Muscle layer of duodenum (tissue), 2 donors: ENCODE data around the gene LGALS12.

Experiments used
- H3K27ac ChIP-seq: one replicate; pipeline ENCODE4 v1.7.0; 2013; ENCODE audit warnings: mild to moderate bottlenecking, low read length
- H3K27me3 ChIP-seq: one replicate; pipeline ENCODE4 v1.7.0; 2013; ENCODE audit warnings: low read depth, mild to moderate bottlenecking, control low read depth, low read length
- H3K36me3 ChIP-seq, 2 donors: one replicate each; pipeline ENCODE4 v1.7.0; 2013; ENCODE audit warnings: low read length in 2 of 2, control low read depth in 1 of 2, mild to moderate bottlenecking in 1 of 2; ENCODE audit not compliant: insufficient read depth in 2 of 2, control insufficient read depth in 1 of 2
- H3K4me1 ChIP-seq, 2 donors: one replicate each; pipeline ENCODE4 v1.7.0; 2013; ENCODE audit warnings: low read length in 2 of 2, mild to moderate bottlenecking in 2 of 2, control low read depth in 1 of 2, moderate library complexity in 1 of 2; ENCODE audit not compliant: insufficient read depth in 2 of 2, control insufficient read depth in 1 of 2
- H3K4me3 ChIP-seq, 2 donors: one replicate each; pipeline ENCODE4 v1.7.0; 2013; ENCODE audit warnings: low read length in 2 of 2, low read depth in 1 of 2, mild to moderate bottlenecking in 1 of 2
- H3K9me3 ChIP-seq, 2 donors: one replicate each; pipeline ENCODE4 v1.7.0; 2013; ENCODE audit warnings: low read length in 2 of 2, control low read depth in 1 of 2, mild to moderate bottlenecking in 1 of 2; ENCODE audit not compliant: control insufficient read depth in 1 of 2
- donor health status: healthy.

The LGALS12 gene

GRCh38 chr11:63504933-63505586, 824 bp upstream of the LGALS12 start:
- Histone ChIP-seq H3K27ac (no peak overlapping the region), H3K27me3 (no peaks in the 10 kb centered on the region), H3K9me3 (peaks cover 0 to 7% of the 10 kb centered on the region in 2 donors), H3K4me3 (no peak overlapping the region), H3K36me3 (no peaks in the 10 kb centered on the region), H3K4me1 (peaks cover 0 to 7% of the 10 kb centered on the region in 2 donors)

DNA sequence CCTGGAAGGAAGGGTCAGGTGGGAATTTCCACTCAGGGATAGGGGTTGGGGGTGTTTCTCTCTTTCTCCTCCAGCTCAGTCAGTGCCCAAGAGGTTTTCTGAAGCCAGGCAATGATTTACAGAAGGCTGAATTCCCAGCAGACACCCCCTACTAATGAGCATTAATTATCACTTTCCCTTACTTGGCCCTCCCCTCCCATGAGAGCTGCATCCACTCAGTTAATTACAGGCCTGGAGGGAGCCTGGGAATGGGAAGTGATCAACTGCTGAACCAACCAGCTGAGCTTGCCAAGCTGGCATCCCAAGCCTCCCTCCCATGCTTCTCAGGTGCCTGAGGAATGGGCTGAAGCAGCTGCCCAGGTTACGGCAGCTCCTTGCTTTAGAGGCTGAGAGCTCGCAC, 992 bp downstream of the LGALS12 start:
- no peak overlapping the region for H3K27ac ChIP-seq

GRCh38 chr11:63507511-63507910, 1.6 kb downstream of the LGALS12 start:
- Histone ChIP-seq H3K27me3 (no peaks in the 10 kb centered on the region), H3K4me3 (no peak overlapping the region), H3K9me3 (no peaks in the 10 kb centered on the region), H3K36me3 (no peaks in the 10 kb centered on the region), H3K4me1 (peaks cover 0 to 7% of the 10 kb centered on the region in 2 donors), H3K27ac (no peak overlapping the region)

More for the DNA sequence above, 992 bp downstream of the LGALS12 start:
- Histone ChIP-seq H3K4me1 (peaks cover 0 to 7% of the 10 kb centered on the region in 2 donors), H3K9me3 (no peaks in the 10 kb centered on the region), H3K27me3 (no peaks in the 10 kb centered on the region), H3K36me3 (no peaks in the 10 kb centered on the region), H3K4me3 (no peak overlapping the region)

DNA sequence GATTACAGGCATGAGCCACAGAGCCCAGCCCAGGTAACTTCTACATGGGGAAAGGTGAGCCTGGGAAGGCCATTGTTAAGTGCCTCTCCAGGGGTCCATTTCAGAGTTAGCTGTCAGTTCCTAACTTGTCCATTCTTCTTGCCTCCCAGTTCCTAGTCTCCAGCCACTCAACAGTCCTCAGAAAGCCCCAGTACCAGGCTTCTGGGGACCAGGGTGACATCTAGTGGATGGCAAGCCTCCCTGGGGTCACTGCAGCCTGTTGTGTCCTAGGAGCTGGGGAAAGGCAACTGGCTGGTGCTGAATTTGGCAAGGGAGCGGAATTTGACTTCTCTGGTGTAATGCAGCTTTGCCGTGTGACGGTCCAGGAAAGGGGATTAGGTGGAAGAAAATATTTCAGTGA, 2.1 kb downstream of the LGALS12 start:
- H3K27me3 ChIP-seq: no peaks in the 10 kb centered on the region
- H3K36me3 ChIP-seq: no peaks in the 10 kb centered on the region
- no peak overlapping the region for H3K27ac ChIP-seq
- H3K4me3 ChIP-seq: no peak overlapping the region
- H3K4me1 ChIP-seq: peaks cover 0 to 7% of the 10 kb centered on the region in 2 donors
- H3K9me3 ChIP-seq: no peaks in the 10 kb centered on the region

DNA sequence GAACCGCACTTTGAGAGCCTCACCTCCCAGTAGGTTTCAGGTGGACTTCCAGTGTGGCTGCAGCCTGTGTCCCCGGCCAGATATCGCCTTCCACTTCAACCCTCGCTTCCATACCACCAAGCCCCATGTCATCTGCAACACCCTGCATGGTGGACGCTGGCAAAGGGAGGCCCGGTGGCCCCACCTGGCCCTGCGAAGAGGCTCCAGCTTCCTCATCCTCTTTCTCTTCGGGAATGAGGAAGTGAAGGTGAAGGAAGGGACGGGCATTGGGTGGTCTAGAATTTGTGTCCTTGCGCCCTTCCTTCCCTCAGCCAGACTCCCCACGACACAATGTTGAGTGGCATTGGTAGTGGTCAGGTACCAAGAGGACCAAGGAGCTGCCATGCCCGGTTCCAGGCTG, 2.9 kb downstream of the LGALS12 start:
- Histone ChIP-seq H3K27me3 (no peaks in the 10 kb centered on the region), H3K9me3 (no peaks in the 10 kb centered on the region), H3K27ac (no peak overlapping the region), H3K4me1 (peaks cover 0 to 7% of the 10 kb centered on the region in 2 donors), H3K4me3 (no peak overlapping the region), H3K36me3 (no peaks in the 10 kb centered on the region)

DNA sequence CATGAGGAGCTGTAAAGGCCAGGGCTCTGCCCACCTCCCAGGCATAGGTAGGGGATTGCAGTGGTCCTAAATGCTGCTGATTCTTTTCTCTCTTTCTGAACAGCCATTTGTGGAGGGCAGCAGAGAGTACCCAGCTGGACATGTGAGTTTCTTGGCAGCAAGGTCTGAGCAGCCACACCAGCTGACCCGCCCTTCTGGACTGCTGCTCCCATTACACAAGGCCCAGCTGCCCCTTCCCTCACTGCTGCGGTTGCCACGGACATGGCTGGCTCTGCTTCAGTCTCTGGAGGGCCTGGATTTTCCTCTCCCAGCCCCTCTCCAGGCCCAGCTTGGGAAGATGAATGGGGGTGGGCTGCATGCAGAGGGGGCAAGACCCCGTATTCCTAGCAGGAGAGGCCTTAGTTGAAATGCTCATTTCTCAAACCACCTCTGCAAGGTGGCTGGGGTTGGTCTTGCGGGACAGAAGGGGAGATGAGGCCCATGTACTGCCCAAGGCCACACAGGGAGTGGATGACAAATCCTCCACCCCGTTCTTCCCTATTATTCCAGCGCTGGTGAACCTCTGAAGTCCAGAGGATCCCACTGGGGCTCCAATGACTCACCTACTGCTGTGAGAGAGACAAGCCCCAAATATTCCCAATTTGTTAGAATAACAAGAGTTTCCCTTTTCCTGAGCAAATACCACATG, 4.6 kb downstream of the LGALS12 start:
- H3K4me3 ChIP-seq: no peak overlapping the region

DNA sequence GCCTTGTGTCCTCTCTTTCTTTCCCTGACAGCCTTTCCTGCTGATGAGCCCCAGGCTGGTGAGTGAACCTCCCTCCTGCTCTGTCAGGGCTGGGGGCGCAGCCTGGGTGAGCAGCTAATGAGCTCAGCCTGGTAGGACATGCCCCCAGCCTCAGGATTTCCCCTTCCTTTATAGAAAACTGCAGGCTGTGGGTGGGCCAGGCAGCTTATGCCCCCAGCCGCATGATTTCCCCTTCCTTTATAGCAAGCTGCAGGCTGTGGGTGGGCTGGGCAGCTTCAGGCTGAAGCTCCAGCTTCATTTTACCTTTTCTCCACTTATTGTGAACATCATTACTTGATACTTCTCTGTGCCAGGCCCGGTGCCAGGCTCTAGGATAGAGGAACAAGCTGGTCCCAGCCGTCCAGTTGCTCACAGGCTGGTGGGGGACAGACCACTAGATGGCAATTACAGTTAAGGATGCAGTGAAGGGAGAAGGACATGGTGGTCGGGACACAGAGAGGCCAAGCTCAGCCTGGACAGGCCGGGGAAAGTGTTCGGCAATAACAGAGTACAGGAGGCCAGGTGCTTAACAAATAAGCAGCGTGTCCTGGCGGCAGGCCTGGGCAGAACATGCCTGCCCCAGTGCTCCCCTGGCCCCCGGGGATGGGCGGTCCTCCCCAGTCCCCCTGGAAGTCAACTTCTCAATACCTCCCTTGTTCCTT, 5.3 kb downstream of the LGALS12 start:
- H3K27me3 ChIP-seq: no peaks in the 10 kb centered on the region
- H3K4me1 ChIP-seq: no peaks in the 10 kb centered on the region
- H3K27ac ChIP-seq: no peak overlapping the region
- H3K9me3 ChIP-seq: no peaks in the 10 kb centered on the region
- H3K4me3 ChIP-seq: no peak overlapping the region
- H3K36me3 ChIP-seq: no peaks in the 10 kb centered on the region

More for the DNA sequence above, 4.6 kb downstream of the LGALS12 start:
- H3K36me3 ChIP-seq: no peaks in the 10 kb centered on the region
- peaks cover 0 to 1% of the 10 kb centered on the region in 2 donors for H3K4me1 ChIP-seq
- no peaks in the 10 kb centered on the region for H3K9me3 ChIP-seq
- no peaks in the 10 kb centered on the region for H3K27me3 ChIP-seq
- H3K27ac ChIP-seq: no peak overlapping the region

DNA sequence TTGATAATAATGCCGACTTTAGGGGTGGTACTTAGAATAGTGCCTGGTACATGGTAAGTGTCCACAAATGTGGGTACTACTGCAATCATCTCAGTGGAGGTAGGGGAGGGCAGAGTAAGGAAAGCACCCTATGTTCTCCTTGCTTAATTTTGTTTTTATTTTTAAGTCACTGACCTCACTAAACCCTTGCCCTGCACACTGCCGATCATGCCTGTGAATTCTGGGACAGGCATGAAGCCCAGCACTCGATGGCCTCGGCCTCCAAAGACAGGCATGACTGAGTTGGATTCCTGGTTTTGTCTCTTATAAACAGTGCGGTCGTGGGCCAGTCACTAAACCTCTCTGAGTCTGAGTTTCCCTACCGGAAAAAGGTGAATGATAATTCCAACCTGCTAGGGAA, 6.9 kb downstream of the LGALS12 start:
- no peak overlapping the region for H3K4me3 ChIP-seq
- no peaks in the 10 kb centered on the region for H3K27me3 ChIP-seq
- no peaks in the 10 kb centered on the region for H3K4me1 ChIP-seq
- no peaks in the 10 kb centered on the region for H3K36me3 ChIP-seq
- H3K27ac ChIP-seq: no peak overlapping the region
- no peaks in the 10 kb centered on the region for H3K9me3 ChIP-seq

- Histone ChIP-seq H3K27me3 (no peaks in the 10 kb centered on the region), H3K36me3 (no peaks in the 10 kb centered on the region), H3K4me1 (no peaks in the 10 kb centered on the region), H3K9me3 (no peaks in the 10 kb centered on the region), H3K4me3 (no peak overlapping the region), H3K27ac (no peak overlapping the region)
Measured at GRCh38 chr11:63516109-63516508, 10.2 kb downstream of the LGALS12 start.

DNA sequence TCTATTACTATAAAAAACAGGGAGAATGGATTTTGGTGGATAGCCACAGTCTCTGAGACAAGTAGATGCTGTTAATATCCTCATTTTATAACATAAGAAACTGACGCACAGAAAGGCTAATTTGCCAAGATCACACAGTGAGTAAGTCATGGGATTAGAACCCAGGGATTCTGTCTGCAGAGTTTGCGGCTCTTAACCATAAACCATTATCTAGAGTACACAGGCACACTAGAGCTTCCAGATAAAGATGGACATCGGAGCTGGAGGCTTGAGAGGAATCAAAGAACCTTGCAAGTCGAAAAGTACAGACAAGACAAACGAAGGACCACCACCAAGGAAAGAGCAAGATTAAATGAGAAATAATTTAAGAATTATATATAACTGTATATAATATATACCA, 11.3 kb downstream of the LGALS12 start:
- no peaks in the 10 kb centered on the region for H3K27me3 ChIP-seq
- H3K4me3 ChIP-seq: no peak overlapping the region
- no peaks in the 10 kb centered on the region for H3K9me3 ChIP-seq
- no peaks in the 10 kb centered on the region for H3K4me1 ChIP-seq
- no peak overlapping the region for H3K27ac ChIP-seq
- H3K36me3 ChIP-seq: no peaks in the 10 kb centered on the region

GRCh38 chr11:63518548-63518947, 12.7 kb downstream of the LGALS12 start:
- Histone ChIP-seq H3K27ac (no peak overlapping the region), H3K36me3 (no peaks in the 10 kb centered on the region), H3K9me3 (no peaks in the 10 kb centered on the region), H3K4me1 (no peaks in the 10 kb centered on the region), H3K4me3 (no peak overlapping the region), H3K27me3 (no peaks in the 10 kb centered on the region)
